Gastroesophageal sphincter (tissue), 4 donors: ENCODE measurements around the gene TMEM33. TPM values are rescaled to one million over a fixed set of nuclear protein-coding genes. Genes with fewer than 3 reads are reported as not detected.
A peak's percentile ranks its signal among the peaks of the same experiment; 100 is the strongest.

Experiments
- ATAC-seq: fragments of 150-250 bp; one replicate; pipeline ENCODE4 v1.9.1; 2016; ENCODE audit warnings: mild to moderate bottlenecking, moderate library complexity
- H3K27ac ChIP-seq, 4 donors: fragments of 200-600 bp; sonication (generic) in 3 of 4; 1 replicate in 3 of 4; 2 replicates in 1 of 4; pipeline ENCODE4 v1.5.1; 2016 to 2019
- H3K27me3 ChIP-seq: fragments of 200-600 bp; sonication (generic); one replicate; pipeline ENCODE4 v1.5.1; 2019
- H3K36me3 ChIP-seq, 2 donors: fragments of 200-600 bp; sonication (generic); one replicate each; pipeline ENCODE4 v1.5.1; 2019; ENCODE audit warnings: control low read depth in 1 of 2
- H3K4me1 ChIP-seq, 3 donors: fragments of 200-600 bp; sonication (generic); 1 replicate in 2 of 3; 2 replicates in 1 of 3; pipeline ENCODE4 v1.5.1; 2016 to 2019; ENCODE audit warnings: control low read depth in 2 of 3
- H3K4me3 ChIP-seq, 2 donors: fragments of 200-600 bp; sonication (generic); one replicate each; pipeline ENCODE4 v1.5.1; 2019; ENCODE audit warnings: mild to moderate bottlenecking in 1 of 2, moderate library complexity in 1 of 2
- H3K9me3 ChIP-seq, 3 donors: fragments of 200-600 bp; sonication (generic); one replicate each; pipeline ENCODE4 v1.5.1; 2017 to 2019; ENCODE audit warnings: control low read depth in 2 of 3
- CTCF ChIP-seq, 4 experiments: fragments of 200-600 bp in 2 of 4; fragments of 450-650 bp in 2 of 4; sonication (generic) in 1 of 4; IDR thresholded peaks; one replicate each; pipeline ENCODE4 v1.5.1; 2017 to 2019; ENCODE audit warnings: antibody characterized with exemption in 4 of 4, mild to moderate bottlenecking in 2 of 4, moderate library complexity in 2 of 4
- EP300 ChIP-seq: sonication (generic); formaldehyde crosslinking; IDR thresholded peaks from one replicate; pipeline ENCODE4 v1.6.1; 2017; ENCODE audit warnings: antibody characterized with exemption, mild to moderate bottlenecking
- POLR2A ChIP-seq, 2 donors: fragments of 450-650 bp; IDR thresholded peaks; one replicate each; pipeline ENCODE4 v1.6.1; 2017; ENCODE audit warnings: antibody characterized with exemption in 2 of 2, mild to moderate bottlenecking in 2 of 2, moderate library complexity in 1 of 2
- POLR2AphosphoS5 ChIP-seq: sonication (generic); formaldehyde crosslinking; IDR thresholded peaks from one replicate; pipeline ENCODE4 v1.6.1; 2017; ENCODE audit warnings: antibody characterized with exemption
- WGBS, 2 donors: methylation state at CpG; one replicate each; pipeline ENCODE4 v1.1.5; 2018; ENCODE audit warnings: low coverage in 1 of 2; 5-methylcytosine and 5-hydroxymethylcytosine counted together
- total RNA-seq, 4 donors: library from RNA; depleted of rRNA; stranded (reverse); fragments of >200 nt; gene quantifications; one replicate each; pipeline ENCODE4 v1.1.0, GENCODE V29; 2016

The TMEM33 gene
- 10 to 100 TPM; 24.4 to 33.5 (median 26.6) TPM for total RNA-seq

DNA sequence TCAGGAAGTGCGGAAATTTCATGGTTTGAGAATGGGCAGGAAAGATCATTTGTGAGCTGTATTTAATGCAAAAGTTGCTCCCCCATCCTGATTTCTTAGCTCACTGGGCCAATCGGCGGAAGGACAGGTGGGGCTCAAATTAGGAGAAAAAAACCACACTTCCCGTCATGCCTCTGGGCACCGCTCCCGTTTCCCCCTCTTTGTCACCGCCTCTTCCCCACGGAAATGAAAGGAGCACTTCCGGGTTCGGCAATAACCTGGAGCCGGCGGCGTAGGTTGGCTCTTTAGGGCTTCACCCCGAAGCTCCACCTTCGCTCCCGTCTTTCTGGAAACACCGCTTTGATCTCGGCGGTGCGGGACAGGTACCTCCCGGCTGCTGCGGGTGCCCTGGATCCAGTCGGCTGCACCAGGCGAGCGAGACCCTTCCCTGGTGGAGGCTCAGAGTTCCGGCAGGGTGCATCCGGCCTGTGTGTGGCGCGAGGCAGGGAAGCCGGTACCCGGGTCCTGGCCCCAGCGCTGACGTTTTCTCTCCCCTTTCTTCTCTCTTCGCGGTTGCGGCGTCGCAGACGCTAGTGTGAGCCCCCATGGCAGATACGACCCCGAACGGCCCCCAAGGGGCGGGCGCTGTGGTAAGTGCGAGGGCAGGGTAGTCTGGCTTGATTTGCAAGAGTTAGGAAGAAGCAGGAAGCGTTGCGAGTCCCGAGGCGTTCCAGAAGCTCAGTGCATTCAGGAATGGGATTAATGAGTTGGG is at the start of gene TMEM33:
Gene TMEM33, plus strand, starts transcription at position 529 of the 751 bp plus-strand sequence. Its CDS starts 56 bp downstream, at position 585.
- TF ChIP-seq CTCF (IDR thresholded peaks at IDR 0.05) (peak in 3 of 4 experiments; percentile 34 to 45 (median 38)), POLR2AphosphoS5 (peak; percentile 88), POLR2A (IDR thresholded peaks at IDR 0.05) (peak; percentile 57 to 70), EP300 (no peak)
- Histone ChIP-seq H3K4me3 (peak within 1 kb of the TSS; percentile 82 to 86), H3K9me3 (no peaks in the 10 kb centered on the region), H3K4me1 (peaks cover 8 to 31% (median 8%) of the 10 kb centered on the region in 3 donors), H3K27ac (peak within 1 kb of the TSS; percentile 19 to 88 (median 83)), H3K36me3 (peaks cover 0 to 15% of the 10 kb centered on the region in 2 donors), H3K27me3 (peaks cover 3% of the 10 kb centered on the region)
- peak; percentile 94 for ATAC-seq
- WGBS, 2 donors, result 2 to 11% methylated on average over 6 to 20 of the region's 49 CpGs

- Histone ChIP-seq H3K27me3 (peaks cover 60% of the 10 kb centered on the region), H3K27ac (no peak overlapping the region), H3K4me1 (peaks cover 0 to 22% (median 19%) of the 10 kb centered on the region in 3 donors), H3K4me3 (no peak overlapping the region), H3K36me3 (no peaks in the 10 kb centered on the region), H3K9me3 (no peaks in the 10 kb centered on the region)
- TF ChIP-seq POLR2AphosphoS5, result no peak
- no peak for TF ChIP-seq CTCF (IDR thresholded peaks at IDR 0.05)
- TF ChIP-seq EP300, result no peak
- TF ChIP-seq POLR2A (IDR thresholded peaks at IDR 0.05), result no peak
- WGBS, 2 donors, result 33 to 63% methylated on average over 1 of the region's 1 CpG
- ATAC-seq, result no peak
Measured at GRCh38 chr4:41885456-41885855, 49.8 kb upstream of the TMEM33 start.

GRCh38 chr4:41887277-41887676 is 48.0 kb upstream of the TMEM33 start:
- no peak overlapping the region for H3K27ac ChIP-seq
- no peak for TF ChIP-seq CTCF (IDR thresholded peaks at IDR 0.05)
- no peak for TF ChIP-seq POLR2AphosphoS5
- TF ChIP-seq EP300, result no peak
- no peak for TF ChIP-seq POLR2A (IDR thresholded peaks at IDR 0.05)
- no peak for ATAC-seq
- WGBS, 2 donors, result 64 to 71% methylated on average over 2 of the region's 2 CpGs
- no peaks in the 10 kb centered on the region for H3K9me3 ChIP-seq
- peaks cover 0 to 4% (median under 1%) of the 10 kb centered on the region in 3 donors for H3K4me1 ChIP-seq
- H3K36me3 ChIP-seq, result no peaks in the 10 kb centered on the region
- H3K27me3 ChIP-seq, result peaks cover 49% of the 10 kb centered on the region
- no peak overlapping the region for H3K4me3 ChIP-seq

- Histone ChIP-seq H3K36me3 (no peaks in the 10 kb centered on the region), H3K4me1 (no peaks in the 10 kb centered on the region), H3K9me3 (no peaks in the 10 kb centered on the region), H3K27ac (no peak overlapping the region), H3K4me3 (no peak overlapping the region), H3K27me3 (peaks cover 47% of the 10 kb centered on the region)
- no peak for ATAC-seq
- WGBS, 2 donors, result 3 to 11% methylated on average over 3 of the region's 3 CpGs
- peak; percentile 65 to 91 (median 76) for TF ChIP-seq CTCF (IDR thresholded peaks at IDR 0.05)
- TF ChIP-seq POLR2A (IDR thresholded peaks at IDR 0.05), result no peak
Measured at GRCh38 chr4:41887821-41888686, 47.2 kb upstream of the TMEM33 start.
